Lung microvascular endothelial cell (primary cell): ENCODE data around the gene NDUFA11. TPM values are rescaled to one million over a fixed set of nuclear protein-coding genes. Genes with fewer than 3 reads are reported as not detected.
"Not testable (repeated sequence)": the region's sequence is repeated elsewhere in the genome, so short reads cannot be mapped to it uniquely, and the experiment has no call there.

Source experiments
- DNase-seq, 2 donors: peaks; one replicate each; pipeline versions ENCODE4 v3.0.0 to v3.0.0-alpha.2; 2010; ENCODE audit warnings: low read depth in 2 of 2
- total RNA-seq: library from RNA; depleted of rRNA; stranded (reverse); fragments of >200 nt; gene quantifications from 2 replicates; pipeline ENCODE4 v1.2.1, GENCODE V29; 2014

The NDUFA11 gene
- total RNA-seq, 1 donor from 2014 or later, result 282 TPM

- no peak for DNase-seq
These were observed 46.1 kb downstream of the NDUFA11 start for GRCh38 chr19:5857203-5858081.

GRCh38 chr19:5855151-5855550, 48.4 kb downstream of the NDUFA11 start:
- not testable (repeated sequence) for DNase-seq

- not testable (repeated sequence) for DNase-seq
These were observed 49.5 kb downstream of the NDUFA11 start for GRCh38 chr19:5854121-5854520.

GRCh38 chr19:5851302-5851701, 52.3 kb downstream of the NDUFA11 start, which contains the start of gene FUT3:
Gene FUT3 (minus strand): TSS chr19:5851449.
- no peak for DNase-seq

GRCh38 chr19:5850743-5851293, 52.8 kb downstream of the NDUFA11 start:
- DNase-seq, result peak; percentile 33 to 35

- no peak for DNase-seq
These were observed 53.4 kb downstream of the NDUFA11 start for GRCh38 chr19:5850189-5850588.

- not testable (repeated sequence) for DNase-seq
These were observed 55.0 kb downstream of the NDUFA11 start for GRCh38 chr19:5848621-5849020.

GRCh38 chr19:5847846-5848245, 55.7 kb downstream of the NDUFA11 start:
- not testable (repeated sequence) for DNase-seq

Other genes starting within 250 kb of the NDUFA11 start
- gene MICOS13, start 223.3 kb downstream of the NDUFA11 start, total RNA-seq, result 44.7 and 65.3 TPM in 2 replicates
- gene HSD11B1L, start 222.8 kb downstream of the NDUFA11 start, total RNA-seq, result 6.1 and 9.1 TPM in 2 replicates
- gene RPL36, start 213.5 kb downstream of the NDUFA11 start, total RNA-seq, result 763 and 989 TPM in 2 replicates
- gene LONP1, start 183.6 kb downstream of the NDUFA11 start, total RNA-seq, result 44.9 and 51.4 TPM in 2 replicates
- gene CATSPERD, start 183.2 kb downstream of the NDUFA11 start, total RNA-seq, result not detected in 2 replicates
- 0.22 and 0.40 TPM in 2 replicates for gene PRR22, start 119.0 kb downstream of the NDUFA11 start, total RNA-seq
- gene DUS3L, start 112.6 kb downstream of the NDUFA11 start, total RNA-seq, result 19.6 and 20.7 TPM in 2 replicates
- under 0.01 and 0.99 TPM in 2 replicates for gene NRTN, start 98.7 kb downstream of the NDUFA11 start, total RNA-seq
- not detected in 2 replicates for gene FUT6, start 64.1 kb downstream of the NDUFA11 start, total RNA-seq
- not detected in 2 replicates for gene FUT3, start 52.3 kb downstream of the NDUFA11 start, total RNA-seq
- not detected in 2 replicates for gene FUT5, start 33.2 kb downstream of the NDUFA11 start, total RNA-seq
- 3.9 and 7.7 TPM in 2 replicates for gene VMAC, start 1.1 kb upstream of the NDUFA11 start, total RNA-seq
- gene CAPS, start 10.5 kb upstream of the NDUFA11 start, total RNA-seq, result 2.4 and 4.6 TPM in 2 replicates
- gene RANBP3, start 74.3 kb upstream of the NDUFA11 start, total RNA-seq, result 18.5 and 25.4 TPM in 2 replicates
- 1.3 and 2.4 TPM in 2 replicates for gene RFX2, start 206.7 kb upstream of the NDUFA11 start, total RNA-seq
- gene ACSBG2, start 231.9 kb upstream of the NDUFA11 start, total RNA-seq, result not detected in 2 replicates